H9 (cell line): Measurements from ENCODE around the gene MMEL1. TPM values are rescaled to one million over a fixed set of nuclear protein-coding genes. Genes with fewer than 3 reads are reported as not detected.

Source experiments
- DNase-seq: peaks from one replicate; pipeline ENCODE4 v3.0.0-alpha.2; 2017
- H2AFZ ChIP-seq: one replicate; pipeline ENCODE4 v1.6.1; 2013; ENCODE audit warnings: mild to moderate bottlenecking, low read length, control low read depth, moderate library complexity
- H2AK5ac ChIP-seq: 2 replicates; pipeline ENCODE4 v1.6.1; 2013; ENCODE audit warnings: low read length, control low read depth, mixed read lengths; ENCODE audit not compliant: insufficient read length
- H2BK120ac ChIP-seq: one replicate; pipeline ENCODE4 v1.6.1; 2013; ENCODE audit warnings: low read depth, mild to moderate bottlenecking, low read length, control low read depth, inconsistent platforms; ENCODE audit not compliant: poor library complexity, severe bottlenecking
- H2BK12ac ChIP-seq: 2 replicates; pipeline ENCODE4 v1.6.1; 2013; ENCODE audit warnings: low read length, control low read depth, mixed read lengths, low read depth; ENCODE audit not compliant: insufficient read length
- H2BK15ac ChIP-seq: 2 replicates; pipeline ENCODE4 v1.6.1; 2013; ENCODE audit warnings: low read depth, low read length, control low read depth
- H2BK20ac ChIP-seq: one replicate; pipeline ENCODE4 v1.6.1; 2013; ENCODE audit warnings: low read depth, mild to moderate bottlenecking, low read length, control low read depth, inconsistent platforms; ENCODE audit not compliant: poor library complexity, severe bottlenecking
- H2BK5ac ChIP-seq: 2 replicates; pipeline ENCODE4 v1.6.1; 2013; ENCODE audit warnings: low read length, control low read depth, mixed read lengths; ENCODE audit not compliant: insufficient read length
- H3K14ac ChIP-seq: 2 replicates; pipeline ENCODE4 v1.6.1; 2013; ENCODE audit warnings: low read length, control low read depth; ENCODE audit not compliant: insufficient read depth
- H3K18ac ChIP-seq: 2 replicates; pipeline ENCODE4 v1.6.1; 2013; ENCODE audit warnings: low read depth, mild to moderate bottlenecking, mixed read lengths, low read length, control low read depth; ENCODE audit not compliant: insufficient read length
- H3K23ac ChIP-seq: 2 replicates; pipeline ENCODE4 v1.6.1; 2013; ENCODE audit warnings: low read length, control low read depth, mixed read lengths, low read depth; ENCODE audit not compliant: insufficient read length
- H3K23me2 ChIP-seq: 2 replicates; pipeline ENCODE4 v1.6.1; 2013; ENCODE audit warnings: low read depth, mild to moderate bottlenecking, mixed read lengths, low read length, control low read depth; ENCODE audit not compliant: insufficient read length, poor library complexity, severe bottlenecking
- H3K27ac ChIP-seq: 2 replicates; pipeline ENCODE4 v1.5.1; 2013; ENCODE audit warnings: low read length, control low read depth, mixed read lengths, low read depth; ENCODE audit not compliant: insufficient read length
- H3K27me3 ChIP-seq: 2 replicates; pipeline ENCODE4 v1.6.1; 2013; ENCODE audit warnings: low read length, control low read depth, inconsistent platforms; ENCODE audit not compliant: insufficient read depth
- H3K4ac ChIP-seq: 2 replicates; pipeline ENCODE4 v1.6.1; 2013; ENCODE audit warnings: low read depth, mild to moderate bottlenecking, control low read depth, inconsistent platforms, low read length, moderate library complexity
- H3K4me1 ChIP-seq: 2 replicates; pipeline ENCODE4 v1.6.1; 2013; ENCODE audit warnings: low read length, control low read depth, inconsistent platforms; ENCODE audit not compliant: insufficient read depth
- H3K4me2 ChIP-seq: 2 replicates; pipeline ENCODE4 v1.6.1; 2013; ENCODE audit warnings: low read length, control low read depth, mixed read lengths; ENCODE audit not compliant: insufficient read length, insufficient read depth
- H3K56ac ChIP-seq: 2 replicates; pipeline ENCODE4 v1.6.1; 2013; ENCODE audit warnings: low read depth, mild to moderate bottlenecking, mixed read lengths, low read length, control low read depth; ENCODE audit not compliant: insufficient read length
- H3K79me1 ChIP-seq: 2 replicates; pipeline ENCODE4 v1.6.1; 2013; ENCODE audit warnings: low read depth, mild to moderate bottlenecking, moderate library complexity, low read length, control low read depth, inconsistent platforms; ENCODE audit not compliant: insufficient read depth, poor library complexity, severe bottlenecking
- H3K79me2 ChIP-seq: 2 replicates; pipeline ENCODE4 v1.6.1; 2013; ENCODE audit warnings: low read length, control low read depth, inconsistent platforms; ENCODE audit not compliant: insufficient read depth
- H3K9ac ChIP-seq: 2 replicates; pipeline ENCODE4 v1.6.1; 2013; ENCODE audit warnings: low read length, control low read depth, mixed read lengths; ENCODE audit not compliant: insufficient read length; ENCODE audit errors: extremely low read depth
- H3K9me3 ChIP-seq: one replicate; pipeline ENCODE4 v1.6.1; 2013; ENCODE audit warnings: low read depth, low read length, inconsistent platforms; ENCODE audit not compliant: control insufficient read depth
- H3T11ph ChIP-seq: one replicate; pipeline ENCODE4 v1.6.1; 2013; ENCODE audit warnings: mild to moderate bottlenecking, low read length, control low read depth, inconsistent platforms
- H4K20me1 ChIP-seq: one replicate; pipeline ENCODE4 v1.6.1; 2013; ENCODE audit not compliant: control insufficient read depth, insufficient read length, insufficient read depth
- H4K5ac ChIP-seq: 2 replicates; pipeline ENCODE4 v1.6.1; 2013; ENCODE audit warnings: low read depth, mild to moderate bottlenecking, mixed read lengths, low read length, control low read depth; ENCODE audit not compliant: insufficient read length
- H4K8ac ChIP-seq: replicated peaks from 2 replicates; pipeline ENCODE4 v1.6.1; 2013; ENCODE audit warnings: low read length, control low read depth, mixed read lengths, low read depth; ENCODE audit not compliant: insufficient read length
- H4K91ac ChIP-seq: 2 replicates; pipeline ENCODE4 v1.6.1; 2013; ENCODE audit warnings: low read depth, mild to moderate bottlenecking, moderate library complexity, mixed read lengths, low read length, control low read depth; ENCODE audit not compliant: insufficient read length
- H3K27ac Mint-ChIP-seq, 3 experiments: 2 replicates in 2 of 3; 3 replicates in 1 of 3; pipeline ENCODE4 v1.8.0; 2020 to 2021; ENCODE audit warnings: mixed read lengths in 3 of 3, mild to moderate bottlenecking in 1 of 3, moderate library complexity in 1 of 3
- H3K27me3 Mint-ChIP-seq: 2 replicates; pipeline ENCODE4 v1.8.0; 2021; ENCODE audit warnings: low read depth, mild to moderate bottlenecking, moderate library complexity, mixed read lengths
- H3K36me3 Mint-ChIP-seq, 3 experiments: 2 replicates in 2 of 3; 3 replicates in 1 of 3; pipeline ENCODE4 v1.8.0; 2020 to 2021; ENCODE audit warnings: low read depth in 3 of 3, mixed read lengths in 3 of 3; ENCODE audit not compliant: insufficient read depth in 1 of 3
- H3K4me1 Mint-ChIP-seq, 2 experiments: 2 replicates each; pipeline ENCODE4 v1.8.0; 2020; ENCODE audit warnings: mixed read lengths in 2 of 2
- H3K4me3 Mint-ChIP-seq, 2 experiments: 2 replicates in 1 of 2; 3 replicates in 1 of 2; pipeline ENCODE4 v1.8.0; 2020 to 2021; ENCODE audit warnings: mild to moderate bottlenecking in 2 of 2, mixed read lengths in 2 of 2, moderate library complexity in 1 of 2
- H3K9me3 Mint-ChIP-seq, 2 experiments: 2 replicates in 1 of 2; 3 replicates in 1 of 2; pipeline ENCODE4 v1.8.0; 2020; ENCODE audit warnings: mild to moderate bottlenecking in 2 of 2, mixed read lengths in 2 of 2, moderate library complexity in 1 of 2
- CTCF ChIP-seq: fragments of 200-600 bp; sonication (generic); conservative IDR thresholded peaks from 3 replicates; pipeline ENCODE4 v1.8.0; 2021; ENCODE audit warnings: antibody characterized with exemption, mild to moderate bottlenecking
- WGBS: extraction: QIAGEN DNeasy Blood & Tissue Kit; methylation state at CpG from one replicate; pipeline ENCODE4 v1.1.7; 2013; ENCODE audit warnings: missing lambda C conversion rate, low lambda C conversion rate, mixed read lengths; ENCODE audit not compliant: insufficient read length; ENCODE audit errors: extremely low coverage; 5-methylcytosine and 5-hydroxymethylcytosine counted together
- total RNA-seq: library from RNA; stranded (reverse); gene quantifications from 2 replicates; pipeline ENCODE4 v1.2.1, GENCODE V29; 2021

Gene MMEL1
- total RNA-seq, 1 experiment from 2014 or later = 0.42 TPM

- H3K27me3 Mint-ChIP-seq = peaks cover 10% of the 10 kb centered on the region
- Histone ChIP-seq H3K18ac (peak overlapping the region; percentile 76), H3K4ac (no peak overlapping the region), H2AK5ac (no peak overlapping the region), H3K79me1 (no peaks in the 10 kb centered on the region), H4K91ac (no peak overlapping the region), H3K23ac (no peak overlapping the region), H2BK120ac (no peak overlapping the region), H3T11ph (no peak overlapping the region), H2AFZ (no peak overlapping the region), H2BK5ac (no peak overlapping the region), H3K56ac (no peak overlapping the region), H2BK12ac (no peak overlapping the region), H3K27ac (no peak overlapping the region), H3K9ac (no peak overlapping the region), H4K5ac (no peak overlapping the region), H3K9me3 (no peaks in the 10 kb centered on the region), H4K20me1 (no peaks in the 10 kb centered on the region), H2BK20ac (no peak overlapping the region), H3K23me2 (peaks cover 12% of the 10 kb centered on the region), H3K27me3 (no peaks in the 10 kb centered on the region; the same call in 1 of the 2 replicates), H3K14ac (peak overlapping the region; percentile 24; the same call in 1 of the 2 replicates), H3K79me2 (no peaks in the 10 kb centered on the region), H4K8ac (no peak overlapping the region), H2BK15ac (no peak overlapping the region), H3K4me1 (no peaks in the 10 kb centered on the region; the same call in 1 of the 2 replicates), H3K4me2 (peak overlapping the region; percentile 74)
- no CpG with 5 or more reads among the region's 52 CpGs for WGBS
- H3K4me1 Mint-ChIP-seq = peaks cover 10 to 30% of the 10 kb centered on the region in 2 experiments
- peak; percentile 27; the same call in 1 of the 3 replicates for TF ChIP-seq CTCF
- H3K9me3 Mint-ChIP-seq = no peaks in the 10 kb centered on the region; a peak in 1 of 5 replicates
- peak overlapping the region; percentile 61 to 84 for H3K4me3 Mint-ChIP-seq
- H3K36me3 Mint-ChIP-seq = no peaks in the 10 kb centered on the region
- peak; percentile 94 for DNase-seq
- H3K27ac Mint-ChIP-seq = peak overlapping the region in 2 of 3 experiments; percentile 76 to 82; a peak in 4 of 7 replicates
Observed at GRCh38 chr1:2546515-2547209, 86.2 kb downstream of the MMEL1 start.
